CD14-positive monocyte (primary cell): ENCODE data around the gene PVALEF. TPM values are rescaled to one million over a fixed set of nuclear protein-coding genes. Genes with fewer than 3 reads are reported as not detected.

ENCODE experiments used
- DNase-seq, 3 donors: peaks; one replicate each; pipeline ENCODE4 v3.0.0-alpha.2; 2011 to 2022
- H2AFZ ChIP-seq: 2 replicates; pipeline ENCODE4 v1.6.0; 2012; ENCODE audit warnings: mild to moderate bottlenecking, low read depth, low read length, inconsistent platforms; ENCODE audit not compliant: insufficient read depth, poor library complexity, severe bottlenecking
- H3K27ac ChIP-seq, 2 donors: 1 replicate in 1 of 2; 2 replicates in 1 of 2; pipeline ENCODE4 v1.5.1; 2012 to 2013; ENCODE audit warnings: low read length in 2 of 2, control low read depth in 1 of 2, inconsistent platforms in 1 of 2, low read depth in 1 of 2, mild to moderate bottlenecking in 1 of 2
- H3K27me3 ChIP-seq, 2 donors: one replicate each; pipeline versions ENCODE4 v1.6.0 to v1.6.1; 2011 to 2013; ENCODE audit warnings: low read length in 2 of 2; ENCODE audit not compliant: control insufficient read depth in 2 of 2, insufficient read depth in 2 of 2
- H3K36me3 ChIP-seq, 2 donors: replicated peaks in 1 of 2; 1 replicate in 1 of 2; 2 replicates in 1 of 2; pipeline versions ENCODE4 v1.5.1 to v1.6.1; 2012 to 2013; ENCODE audit warnings: low read length in 2 of 2, control low read depth in 1 of 2, inconsistent platforms in 1 of 2, mild to moderate bottlenecking in 1 of 2; ENCODE audit not compliant: insufficient read depth in 2 of 2, control insufficient read depth in 1 of 2
- H3K4me1 ChIP-seq, 2 donors: 1 replicate in 1 of 2; 2 replicates in 1 of 2; pipeline versions ENCODE4 v1.5.1 to v1.6.1; 2012 to 2013; ENCODE audit warnings: low read length in 2 of 2, control low read depth in 1 of 2, inconsistent platforms in 1 of 2, mild to moderate bottlenecking in 1 of 2, moderate library complexity in 1 of 2; ENCODE audit not compliant: insufficient read depth in 2 of 2, control insufficient read depth in 1 of 2
- H3K4me2 ChIP-seq: replicated peaks from 2 replicates; pipeline ENCODE3; 2012; ENCODE audit warnings: low read length, moderate library complexity, mild to moderate bottlenecking; ENCODE audit not compliant: poor library complexity, severe bottlenecking; ENCODE audit errors: extremely low read depth
- H3K4me3 ChIP-seq, 3 experiments: fragments of 200-600 bp in 1 of 3; sonication (generic) in 1 of 3; replicated peaks in 1 of 3; 1 replicate in 2 of 3; 2 replicates in 1 of 3; pipeline ENCODE4 v1.5.1; 2011 to 2013; ENCODE audit warnings: low read length in 3 of 3, mild to moderate bottlenecking in 3 of 3, control low read depth in 2 of 3, low read depth in 2 of 3, inconsistent platforms in 1 of 3, moderate library complexity in 1 of 3
- H3K79me2 ChIP-seq: 2 replicates; pipeline ENCODE4 v1.6.0; 2012; ENCODE audit warnings: mild to moderate bottlenecking, control low read depth, inconsistent platforms, low read length, moderate library complexity; ENCODE audit not compliant: insufficient read depth
- H3K9ac ChIP-seq: 2 replicates; pipeline ENCODE4 v1.6.0; 2017; ENCODE audit warnings: low read length, mild to moderate bottlenecking; ENCODE audit not compliant: insufficient read depth, poor library complexity, severe bottlenecking
- H3K9me3 ChIP-seq, 2 donors: replicated peaks in 1 of 2; 1 replicate in 1 of 2; 2 replicates in 1 of 2; pipeline versions ENCODE4 v1.5.1 to v1.6.1; 2012 to 2013; ENCODE audit warnings: low read length in 2 of 2, control low read depth in 1 of 2; ENCODE audit not compliant: control insufficient read depth in 1 of 2, insufficient read depth in 1 of 2
- H4K20me1 ChIP-seq: 2 replicates; pipeline ENCODE4 v1.6.0; 2012; ENCODE audit warnings: mild to moderate bottlenecking, low read length, control low read depth, moderate library complexity; ENCODE audit not compliant: insufficient read depth
- H3K27ac Mint-ChIP-seq, 7 donors: one replicate each; pipeline ENCODE4 v1.8.0; 2020; ENCODE audit warnings: mild to moderate bottlenecking in 7 of 7, mixed read lengths in 7 of 7, moderate library complexity in 6 of 7, inconsistent platforms in 2 of 7
- H3K27me3 Mint-ChIP-seq, 3 donors: one replicate each; pipeline ENCODE4 v1.8.0; 2021 to 2022; ENCODE audit warnings: low read depth in 3 of 3, mild to moderate bottlenecking in 3 of 3, mixed read lengths in 3 of 3, moderate library complexity in 3 of 3, inconsistent platforms in 1 of 3
- H3K36me3 Mint-ChIP-seq, 2 donors: one replicate each; pipeline ENCODE4 v1.8.0; 2020; ENCODE audit warnings: mixed read lengths in 2 of 2, inconsistent platforms in 1 of 2, mild to moderate bottlenecking in 1 of 2
- H3K4me1 Mint-ChIP-seq: one replicate; pipeline ENCODE4 v1.8.0; 2020; ENCODE audit warnings: mild to moderate bottlenecking, mixed read lengths
- H3K4me3 Mint-ChIP-seq, 2 donors: one replicate each; pipeline ENCODE4 v1.8.0; 2020; ENCODE audit warnings: mild to moderate bottlenecking in 2 of 2, mixed read lengths in 2 of 2, moderate library complexity in 1 of 2
- H3K9me3 Mint-ChIP-seq, 7 donors: one replicate each; pipeline ENCODE4 v1.8.0; 2020 to 2022; ENCODE audit warnings: mixed read lengths in 7 of 7, mild to moderate bottlenecking in 6 of 7, moderate library complexity in 6 of 7, inconsistent platforms in 2 of 7
- WGBS: methylation state at CpG from one replicate; pipeline ENCODE4 v1.1.5; 2013; ENCODE audit warnings: missing lambda C conversion rate; ENCODE audit not compliant: insufficient coverage; 5-methylcytosine and 5-hydroxymethylcytosine counted together
- intact Hi-C, 2 donors: fragments of 100-400 bp; cut with micrococcal nuclease; formaldehyde crosslinking; loops; one replicate each; pipeline versions ENCODE4 v1.15.0 to v1.15.1; 2023
- polyA plus RNA-seq, 3 donors: library from polyadenylated mRNA; depleted of rRNA in 1 of 3; unstranded in 2 of 3; stranded (reverse) in 1 of 3; fragments of 300-500 nt in 2 of 3; fragments of >200 nt in 1 of 3; fragmentation: Illumina TruSeq in 2 of 3; gene quantifications; 1 replicate in 2 of 3; 2 replicates in 1 of 3; pipeline ENCODE4 v1.2.3, GENCODE V29; 2012 to 2021
- TF ChIP-seq, protein P1 (sequence below): fragments of 200-600 bp; IDR thresholded peaks from one replicate; pipeline ENCODE4 v1.8.0; 2022; ENCODE audit warnings: antibody characterized with exemption, mild to moderate bottlenecking

PVALEF gene
- polyA plus RNA-seq, 3 donors, result not detected

DNA sequence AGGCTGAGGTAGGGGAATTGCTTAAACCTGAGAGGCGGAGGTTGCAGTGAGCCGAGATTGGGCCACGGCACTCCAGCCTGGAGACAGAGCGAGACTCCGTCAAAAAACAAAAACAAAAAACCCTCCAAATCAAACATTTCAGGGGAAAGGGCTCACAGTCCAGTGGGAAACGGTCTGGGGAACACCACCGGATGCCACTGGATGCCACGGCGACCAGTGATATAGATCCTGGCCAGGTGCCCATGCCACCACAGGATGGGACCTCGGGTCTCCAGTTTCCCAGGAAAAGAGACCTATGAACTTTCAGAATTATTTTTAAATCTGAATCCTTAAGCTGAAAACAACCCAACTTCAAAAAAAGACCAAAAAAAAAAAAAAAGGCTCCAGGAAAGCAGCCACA lies 45.2 kb downstream of the PVALEF start:
- H3K36me3 Mint-ChIP-seq, result peaks cover 13 to 14% of the 10 kb centered on the region in 2 donors
- H3K4me3 Mint-ChIP-seq, result no peak overlapping the region
- H3K4me1 ChIP-seq, result peaks cover 0 to 2% of the 10 kb centered on the region in 2 donors
- H4K20me1 ChIP-seq, result no peaks in the 10 kb centered on the region
- intact Hi-C loops, result no loop called here
- no peaks in the 10 kb centered on the region for H3K9me3 ChIP-seq
- H3K27ac ChIP-seq, result no peak overlapping the region
- peaks cover 7% of the 10 kb centered on the region for H3K4me1 Mint-ChIP-seq
- peaks cover 2 to 5% (median 2%) of the 10 kb centered on the region in 3 donors for H3K27me3 Mint-ChIP-seq
- H3K79me2 ChIP-seq, result no peaks in the 10 kb centered on the region
- H3K27me3 ChIP-seq, result no peaks in the 10 kb centered on the region
- WGBS, result 66% methylated on average over 7 of the region's 10 CpGs
- no peak for DNase-seq
- H3K9ac ChIP-seq, result no peak overlapping the region
- TF ChIP-seq, protein P1, sequence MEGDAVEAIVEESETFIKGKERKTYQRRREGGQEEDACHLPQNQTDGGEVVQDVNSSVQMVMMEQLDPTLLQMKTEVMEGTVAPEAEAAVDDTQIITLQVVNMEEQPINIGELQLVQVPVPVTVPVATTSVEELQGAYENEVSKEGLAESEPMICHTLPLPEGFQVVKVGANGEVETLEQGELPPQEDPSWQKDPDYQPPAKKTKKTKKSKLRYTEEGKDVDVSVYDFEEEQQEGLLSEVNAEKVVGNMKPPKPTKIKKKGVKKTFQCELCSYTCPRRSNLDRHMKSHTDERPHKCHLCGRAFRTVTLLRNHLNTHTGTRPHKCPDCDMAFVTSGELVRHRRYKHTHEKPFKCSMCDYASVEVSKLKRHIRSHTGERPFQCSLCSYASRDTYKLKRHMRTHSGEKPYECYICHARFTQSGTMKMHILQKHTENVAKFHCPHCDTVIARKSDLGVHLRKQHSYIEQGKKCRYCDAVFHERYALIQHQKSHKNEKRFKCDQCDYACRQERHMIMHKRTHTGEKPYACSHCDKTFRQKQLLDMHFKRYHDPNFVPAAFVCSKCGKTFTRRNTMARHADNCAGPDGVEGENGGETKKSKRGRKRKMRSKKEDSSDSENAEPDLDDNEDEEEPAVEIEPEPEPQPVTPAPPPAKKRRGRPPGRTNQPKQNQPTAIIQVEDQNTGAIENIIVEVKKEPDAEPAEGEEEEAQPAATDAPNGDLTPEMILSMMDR, result no peak
- no peak overlapping the region for H3K4me3 ChIP-seq
- H3K36me3 ChIP-seq, result no peaks in the 10 kb centered on the region
- H2AFZ ChIP-seq, result no peak overlapping the region
- no peak overlapping the region for H3K27ac Mint-ChIP-seq
- peaks cover 0 to 2% (median 0%) of the 10 kb centered on the region in 7 donors for H3K9me3 Mint-ChIP-seq
- no peak overlapping the region for H3K4me2 ChIP-seq

DNA sequence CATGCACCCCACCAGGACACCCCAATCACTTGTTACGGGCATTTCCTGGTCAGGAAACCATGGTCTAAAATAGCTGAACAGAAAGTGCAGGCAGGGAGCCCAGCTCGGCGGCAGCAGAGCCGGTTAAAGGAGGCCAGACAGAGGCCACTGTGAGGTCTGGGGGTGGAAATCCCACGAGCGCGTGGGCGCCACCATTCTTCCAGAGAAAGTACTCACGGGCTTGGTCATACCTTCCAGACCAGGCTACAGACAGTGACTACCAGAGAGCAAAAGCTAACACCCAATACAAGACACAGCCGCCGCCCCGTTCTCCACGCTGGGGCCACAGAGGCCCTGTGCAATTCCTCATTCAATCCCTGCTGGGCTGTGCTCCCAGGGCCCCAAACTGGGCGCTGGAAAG lies 45.6 kb downstream of the PVALEF start:
- Mint-ChIP-seq H3K4me1 (peaks cover 7% of the 10 kb centered on the region), H3K27me3 (peaks cover 2 to 5% (median 2%) of the 10 kb centered on the region in 3 donors), H3K4me3 (peak overlapping the region in 1 of 2 donors; percentile 31), H3K9me3 (peaks cover 0 to 2% (median 0%) of the 10 kb centered on the region in 7 donors), H3K36me3 (peaks cover 14% of the 10 kb centered on the region in 2 donors), H3K27ac (peak overlapping the region in 1 of 7 donors; percentile 41)
- TF ChIP-seq, protein P1, result no peak
- Histone ChIP-seq H4K20me1 (no peaks in the 10 kb centered on the region), H3K4me3 (no peak overlapping the region), H3K4me2 (no peak overlapping the region), H3K79me2 (no peaks in the 10 kb centered on the region), H3K4me1 (peaks cover 0 to 2% of the 10 kb centered on the region in 2 donors), H3K9ac (peak overlapping the region; percentile 4), H3K27me3 (no peaks in the 10 kb centered on the region), H3K9me3 (no peaks in the 10 kb centered on the region), H3K36me3 (no peaks in the 10 kb centered on the region), H3K27ac (no peak overlapping the region), H2AFZ (no peak overlapping the region)
- intact Hi-C loops, result no loop called here
- 16% methylated on average over 5 of the region's 14 CpGs for WGBS
- no peak for DNase-seq
